ENCODE data around the gene USP37.
"Not testable (repeated sequence)": the region's sequence is repeated elsewhere in the genome, so short reads cannot be mapped to it uniquely, and the experiment has no call there.

Gene USP37

DNA sequence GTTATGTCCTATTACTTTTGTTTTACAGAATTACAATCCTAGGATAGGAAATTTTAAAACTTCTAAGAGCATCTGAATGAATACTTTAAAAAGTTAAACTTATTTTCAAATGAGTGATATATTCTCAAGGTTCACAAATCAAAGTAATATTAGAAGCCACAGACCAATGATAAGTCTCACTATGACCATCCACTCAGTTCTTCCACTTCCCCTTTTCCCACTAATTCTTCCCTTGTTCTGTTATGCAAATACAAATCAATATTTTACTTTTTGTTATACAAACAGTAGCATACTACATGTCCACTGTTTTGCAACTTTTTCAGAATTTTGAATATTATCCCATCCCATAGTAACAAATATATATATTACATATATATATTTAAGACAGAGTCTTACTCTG is 20.2 kb downstream of the USP37 start:
- no peak overlapping the region for H3K4me3 ChIP-seq (ENCODE audit: low read length)
- TF ChIP-seq, protein P1, sequence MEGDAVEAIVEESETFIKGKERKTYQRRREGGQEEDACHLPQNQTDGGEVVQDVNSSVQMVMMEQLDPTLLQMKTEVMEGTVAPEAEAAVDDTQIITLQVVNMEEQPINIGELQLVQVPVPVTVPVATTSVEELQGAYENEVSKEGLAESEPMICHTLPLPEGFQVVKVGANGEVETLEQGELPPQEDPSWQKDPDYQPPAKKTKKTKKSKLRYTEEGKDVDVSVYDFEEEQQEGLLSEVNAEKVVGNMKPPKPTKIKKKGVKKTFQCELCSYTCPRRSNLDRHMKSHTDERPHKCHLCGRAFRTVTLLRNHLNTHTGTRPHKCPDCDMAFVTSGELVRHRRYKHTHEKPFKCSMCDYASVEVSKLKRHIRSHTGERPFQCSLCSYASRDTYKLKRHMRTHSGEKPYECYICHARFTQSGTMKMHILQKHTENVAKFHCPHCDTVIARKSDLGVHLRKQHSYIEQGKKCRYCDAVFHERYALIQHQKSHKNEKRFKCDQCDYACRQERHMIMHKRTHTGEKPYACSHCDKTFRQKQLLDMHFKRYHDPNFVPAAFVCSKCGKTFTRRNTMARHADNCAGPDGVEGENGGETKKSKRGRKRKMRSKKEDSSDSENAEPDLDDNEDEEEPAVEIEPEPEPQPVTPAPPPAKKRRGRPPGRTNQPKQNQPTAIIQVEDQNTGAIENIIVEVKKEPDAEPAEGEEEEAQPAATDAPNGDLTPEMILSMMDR (conservative IDR thresholded peaks at IDR 0.05; ENCODE audit: low read length) = no peak
- no peak for DNase-seq (ENCODE audit: low read depth)

DNA sequence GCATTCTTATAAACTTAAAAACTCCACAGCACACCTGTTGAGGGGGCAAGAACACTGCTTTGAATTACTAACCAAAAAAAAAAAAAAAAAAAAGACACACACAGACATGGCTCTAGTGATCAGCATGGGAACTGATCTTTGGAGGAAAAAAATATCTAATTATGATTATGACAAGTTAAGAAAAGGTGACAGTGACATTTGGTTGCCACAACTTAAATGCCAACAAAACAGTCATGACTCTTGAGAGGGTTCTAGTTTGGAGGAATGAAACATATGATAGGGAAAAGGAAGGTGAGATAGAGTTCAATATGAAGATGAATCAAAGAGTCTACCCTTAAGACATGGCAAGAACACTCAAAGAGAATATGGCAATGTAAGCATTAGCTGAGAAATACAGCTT is 20.6 kb downstream of the USP37 start:
- TF ChIP-seq, protein P1 (conservative IDR thresholded peaks at IDR 0.05; ENCODE audit: low read length) = no peak
- no peak for DNase-seq (ENCODE audit: low read depth)
- H3K4me3 ChIP-seq (ENCODE audit: low read length) = no peak overlapping the region

DNA sequence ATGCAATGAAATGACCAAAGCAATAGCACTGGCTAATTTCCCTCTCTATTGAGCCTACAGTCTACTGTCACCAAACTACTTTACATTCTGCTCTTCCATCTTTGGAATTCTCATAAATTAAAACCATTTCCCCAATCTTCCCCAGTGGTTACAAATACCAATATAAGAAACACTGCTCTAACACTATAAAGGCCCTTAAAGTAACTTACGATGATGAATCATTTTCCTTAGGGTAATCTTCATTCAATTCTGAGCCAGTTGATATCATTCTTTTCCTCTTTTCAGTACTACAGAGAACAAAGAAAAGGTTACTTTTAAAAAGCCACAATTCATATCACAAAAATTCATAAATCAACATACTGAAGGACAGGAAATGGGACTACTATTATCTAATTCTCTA is 22.1 kb downstream of the USP37 start:
- TF ChIP-seq, protein P1 (conservative IDR thresholded peaks at IDR 0.05; ENCODE audit: low read length) = no peak
- DNase-seq (ENCODE audit: low read depth) = no peak
- no peak overlapping the region for H3K4me3 ChIP-seq (ENCODE audit: low read length)

- H3K4me3 ChIP-seq (ENCODE audit: low read length) = no peak overlapping the region
- TF ChIP-seq, protein P1 (conservative IDR thresholded peaks at IDR 0.05; ENCODE audit: low read length) = no peak
- DNase-seq (ENCODE audit: low read depth) = no peak
These were observed 28.1 kb downstream of the USP37 start for GRCh38 chr2:218540015-218540414.

DNA sequence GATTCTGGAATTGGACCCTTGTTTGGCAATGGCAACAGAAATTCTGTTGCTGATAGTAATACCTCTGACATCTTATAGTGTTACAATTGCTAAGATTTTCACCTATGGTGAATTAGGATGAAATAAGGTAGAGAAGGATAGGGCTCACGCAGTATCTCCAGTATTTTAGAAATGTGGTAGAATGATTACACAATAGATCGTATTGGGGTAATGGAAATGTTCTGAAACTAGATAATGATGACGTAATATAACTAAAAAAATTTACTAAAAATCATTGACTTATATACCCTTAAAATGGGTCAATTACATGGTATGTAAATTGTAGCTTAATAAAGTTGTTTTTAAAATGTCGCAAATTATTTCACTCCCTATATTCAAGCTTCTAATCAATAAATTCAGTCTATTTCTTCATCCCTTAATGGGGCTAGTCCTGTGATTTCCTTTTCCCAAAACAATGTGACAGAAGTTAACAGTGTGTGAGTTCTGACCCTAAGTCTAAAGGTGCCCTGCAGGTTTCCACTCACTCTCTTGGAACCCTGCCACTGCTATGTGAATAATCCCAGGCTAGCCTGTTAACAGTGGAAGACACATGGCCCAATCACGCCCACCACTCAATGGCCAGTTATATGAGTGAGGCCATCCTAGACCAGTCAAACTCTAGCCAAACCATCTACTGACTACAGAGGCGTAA is 31.2 kb downstream of the USP37 start:
- no peak for DNase-seq (ENCODE audit: low read depth)
- no peak overlapping the region for H3K4me3 ChIP-seq (ENCODE audit: low read length)
- TF ChIP-seq, protein P1 (conservative IDR thresholded peaks at IDR 0.05; ENCODE audit: low read length) = no peak

- H3K4me3 ChIP-seq (ENCODE audit: low read length) = no peak overlapping the region
- TF ChIP-seq, protein P1 (conservative IDR thresholded peaks at IDR 0.05; ENCODE audit: low read length) = no peak
- DNase-seq (ENCODE audit: low read depth) = no peak
These were observed 38.2 kb downstream of the USP37 start for GRCh38 chr2:218529990-218530389.

DNA sequence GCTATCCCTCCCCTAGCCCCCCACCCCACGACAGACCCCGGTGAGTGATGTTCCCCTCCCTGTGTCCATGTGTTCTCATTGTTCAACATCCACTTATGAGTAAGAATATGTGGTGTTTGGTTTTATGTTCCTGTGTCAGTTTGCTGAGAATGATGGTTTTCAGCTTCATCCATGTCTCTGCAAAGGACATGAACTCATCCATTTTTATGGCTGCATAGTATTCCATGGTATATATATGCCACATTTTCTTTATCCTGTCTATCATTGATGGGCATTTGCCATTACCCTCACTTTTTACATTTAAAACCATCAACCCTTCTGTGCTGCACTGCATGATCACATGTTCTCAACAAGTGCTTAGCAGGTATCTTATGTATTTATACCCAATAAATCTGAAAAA is 39.7 kb downstream of the USP37 start:
- not testable (repeated sequence) for DNase-seq (ENCODE audit: low read depth)

More for the DNA sequence above, 39.7 kb downstream of the USP37 start:
- not testable (repeated sequence) for H3K4me3 ChIP-seq (ENCODE audit: low read length)
